Esophagus muscularis mucosa (tissue), 4 donors: ENCODE results near the gene TPP2.

Experiments used
- EP300 ChIP-seq: sonication (generic); formaldehyde crosslinking; IDR thresholded peaks from one replicate; pipeline ENCODE4 v1.6.1; 2017; ENCODE audit warnings: antibody characterized with exemption
- POLR2A ChIP-seq: fragments of 450-650 bp; IDR thresholded peaks from one replicate; pipeline ENCODE4 v1.6.1; 2017; ENCODE audit warnings: antibody characterized with exemption, moderate library complexity, mild to moderate bottlenecking, low read depth
- TF ChIP-seq, protein P1 (sequence below), 3 experiments: fragments of 200-600 bp in 2 of 3; fragments of 450-650 bp in 1 of 3; sonication (generic) in 2 of 3; IDR thresholded peaks; one replicate each; pipeline ENCODE4 v1.5.1; 2017 to 2019; ENCODE audit warnings: antibody characterized with exemption in 3 of 3, mild to moderate bottlenecking in 2 of 3, moderate library complexity in 1 of 3

DNA sequence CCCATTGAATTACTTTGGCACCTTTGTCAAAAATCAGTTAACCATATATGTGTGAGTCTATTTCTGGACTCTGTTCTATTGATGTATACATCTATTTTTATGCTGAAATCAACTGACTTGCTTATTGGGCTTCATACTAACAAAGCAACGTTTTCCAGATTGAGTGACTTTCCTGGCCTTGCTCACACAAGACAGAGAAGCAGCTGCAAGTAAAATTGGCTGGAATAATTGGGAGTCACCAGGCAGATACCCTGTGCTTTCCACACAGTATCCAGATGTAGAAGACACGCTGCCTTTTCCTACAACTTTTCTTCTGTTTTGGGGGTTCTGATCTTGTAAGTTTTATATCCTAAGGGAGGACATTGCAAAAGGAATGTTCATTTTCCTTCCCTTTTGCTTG is 86.9 kb downstream of the TPP2 start:
- TF ChIP-seq, protein P1, sequence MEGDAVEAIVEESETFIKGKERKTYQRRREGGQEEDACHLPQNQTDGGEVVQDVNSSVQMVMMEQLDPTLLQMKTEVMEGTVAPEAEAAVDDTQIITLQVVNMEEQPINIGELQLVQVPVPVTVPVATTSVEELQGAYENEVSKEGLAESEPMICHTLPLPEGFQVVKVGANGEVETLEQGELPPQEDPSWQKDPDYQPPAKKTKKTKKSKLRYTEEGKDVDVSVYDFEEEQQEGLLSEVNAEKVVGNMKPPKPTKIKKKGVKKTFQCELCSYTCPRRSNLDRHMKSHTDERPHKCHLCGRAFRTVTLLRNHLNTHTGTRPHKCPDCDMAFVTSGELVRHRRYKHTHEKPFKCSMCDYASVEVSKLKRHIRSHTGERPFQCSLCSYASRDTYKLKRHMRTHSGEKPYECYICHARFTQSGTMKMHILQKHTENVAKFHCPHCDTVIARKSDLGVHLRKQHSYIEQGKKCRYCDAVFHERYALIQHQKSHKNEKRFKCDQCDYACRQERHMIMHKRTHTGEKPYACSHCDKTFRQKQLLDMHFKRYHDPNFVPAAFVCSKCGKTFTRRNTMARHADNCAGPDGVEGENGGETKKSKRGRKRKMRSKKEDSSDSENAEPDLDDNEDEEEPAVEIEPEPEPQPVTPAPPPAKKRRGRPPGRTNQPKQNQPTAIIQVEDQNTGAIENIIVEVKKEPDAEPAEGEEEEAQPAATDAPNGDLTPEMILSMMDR (IDR thresholded peaks at IDR 0.05) = no peak
- no peak for TF ChIP-seq EP300
- no peak for TF ChIP-seq POLR2A
